ENCODE data around the gene SETD1B. TPM values are rescaled to one million over a fixed set of nuclear protein-coding genes. Genes with fewer than 3 reads are reported as not detected.
"Not testable (repeated sequence)": the region's sequence is repeated elsewhere in the genome, so short reads cannot be mapped to it uniquely, and the experiment has no call there.

SETD1B gene
- total and polyA plus RNA-seq, 5 experiments from 2014 or later: 0.98 to 93.8 (median 3.7) TPM

- no peaks in the 10 kb centered on the region for H3K9me3 Mint-ChIP-seq
- ATAC-seq (no peak), DNase-seq (no peak)
- POLR2A ChIA-PET: interaction anchor here (0.5 kb wide), 1 partner anchor 122 kb away, joined by 3 read pairs; no protein-coding TSS in a partner anchor
- H3K27me3 Mint-ChIP-seq: no peaks in the 10 kb centered on the region
- no peak overlapping the region for H3K4me3 Mint-ChIP-seq
- H3K36me3 Mint-ChIP-seq: no peaks in the 10 kb centered on the region
- no peak overlapping the region for H3K27ac Mint-ChIP-seq
- H3K4me1 Mint-ChIP-seq: peaks cover 0 to 1% (median 0%) of the 10 kb centered on the region in 4 donors
Measured at GRCh38 chr12:121875582-121875981, 71.8 kb downstream of the SETD1B start.

- not testable (repeated sequence) for ATAC-seq, H3K9me3 Mint-ChIP-seq, H3K4me3 Mint-ChIP-seq, DNase-seq, H3K27me3 Mint-ChIP-seq, H3K36me3 Mint-ChIP-seq, H3K4me1 Mint-ChIP-seq, H3K27ac Mint-ChIP-seq
- POLR2A ChIA-PET: interaction anchor here (0.5 kb wide), 2 partner anchors 10 to 122 kb away, joined by 3 to 4 read pairs; no protein-coding TSS in a partner anchor
Measured at GRCh38 chr12:121876080-121876447, 72.3 kb downstream of the SETD1B start.

Other genes with a start within 250 kb of the SETD1B start
- 10 to 100 TPM; 91.8 to 95.0 TPM for gene KDM2B, start 223.0 kb upstream of the SETD1B start, total RNA-seq
- gene KDM2B, start 223.0 kb upstream of the SETD1B start, polyA plus RNA-seq: 10 to 100 TPM; 13.0 to 19.4 (median 18.4) TPM
- gene ORAI1, start 177.5 kb upstream of the SETD1B start, total RNA-seq: 10 to 100 TPM; 44.6 to 45.7 TPM
- gene ORAI1, start 177.5 kb upstream of the SETD1B start, polyA plus RNA-seq: 100 to 1,000 TPM; 122 to 158 (median 134) TPM
- gene MORN3, start 134.4 kb upstream of the SETD1B start, total RNA-seq: 10 to 100 TPM; 13.3 to 14.0 TPM
- gene MORN3, start 134.4 kb upstream of the SETD1B start, polyA plus RNA-seq: 1 to 10 TPM; 1.1 to 4.8 (median 1.8) TPM
- 10 to 100 TPM; 13.3 to 14.4 TPM for gene TMEM120B, start 91.3 kb upstream of the SETD1B start, total RNA-seq
- 1 to 10 TPM; 2.1 to 2.5 (median 2.4) TPM for gene TMEM120B, start 91.3 kb upstream of the SETD1B start, polyA plus RNA-seq
- gene RHOF, start 10.3 kb upstream of the SETD1B start, total RNA-seq: 100 to 1,000 TPM; 176 to 178 TPM
- gene RHOF, start 10.3 kb upstream of the SETD1B start, polyA plus RNA-seq: 100 to 1,000 TPM in 1 of 3 donors, 10 to 100 TPM in 2; 79.9 to 101 (median 80.1) TPM
- gene HPD, start 54.9 kb downstream of the SETD1B start, total RNA-seq: not detected
- gene HPD, start 54.9 kb downstream of the SETD1B start, polyA plus RNA-seq: not detected
- gene PSMD9, start 84.8 kb downstream of the SETD1B start, total RNA-seq: 10 to 100 TPM; 35.1 to 41.4 TPM
- 10 to 100 TPM; 88.4 to 90.5 (median 89.4) TPM for gene PSMD9, start 84.8 kb downstream of the SETD1B start, polyA plus RNA-seq
- under 1 TPM; 0.49 to 0.82 TPM for gene CFAP251, start 114.6 kb downstream of the SETD1B start, total RNA-seq
- under 1 TPM in 2 of 3 donors, not detected in 1; 0.03 to 0.06 TPM for gene CFAP251, start 114.6 kb downstream of the SETD1B start, polyA plus RNA-seq
- gene BCL7A, start 217.9 kb downstream of the SETD1B start, total RNA-seq: 10 to 100 TPM; 10.5 to 12.0 TPM
- 1 to 10 TPM; 3.0 to 7.3 (median 7.1) TPM for gene BCL7A, start 217.9 kb downstream of the SETD1B start, polyA plus RNA-seq

Measured in naive thymus-derived CD8-positive, alpha-beta T cell (primary cell).